ENCODE measurements around the gene UBASH3B.

UBASH3B gene

GRCh38 chr11:122707111-122707510 lies 51.6 kb downstream of the UBASH3B start:
- TF ChIP-seq, protein P1, sequence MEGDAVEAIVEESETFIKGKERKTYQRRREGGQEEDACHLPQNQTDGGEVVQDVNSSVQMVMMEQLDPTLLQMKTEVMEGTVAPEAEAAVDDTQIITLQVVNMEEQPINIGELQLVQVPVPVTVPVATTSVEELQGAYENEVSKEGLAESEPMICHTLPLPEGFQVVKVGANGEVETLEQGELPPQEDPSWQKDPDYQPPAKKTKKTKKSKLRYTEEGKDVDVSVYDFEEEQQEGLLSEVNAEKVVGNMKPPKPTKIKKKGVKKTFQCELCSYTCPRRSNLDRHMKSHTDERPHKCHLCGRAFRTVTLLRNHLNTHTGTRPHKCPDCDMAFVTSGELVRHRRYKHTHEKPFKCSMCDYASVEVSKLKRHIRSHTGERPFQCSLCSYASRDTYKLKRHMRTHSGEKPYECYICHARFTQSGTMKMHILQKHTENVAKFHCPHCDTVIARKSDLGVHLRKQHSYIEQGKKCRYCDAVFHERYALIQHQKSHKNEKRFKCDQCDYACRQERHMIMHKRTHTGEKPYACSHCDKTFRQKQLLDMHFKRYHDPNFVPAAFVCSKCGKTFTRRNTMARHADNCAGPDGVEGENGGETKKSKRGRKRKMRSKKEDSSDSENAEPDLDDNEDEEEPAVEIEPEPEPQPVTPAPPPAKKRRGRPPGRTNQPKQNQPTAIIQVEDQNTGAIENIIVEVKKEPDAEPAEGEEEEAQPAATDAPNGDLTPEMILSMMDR (conservative IDR thresholded peaks at IDR 0.05; ENCODE audit: low read depth), result no peak

GRCh38 chr11:122707901-122708300 lies 52.4 kb downstream of the UBASH3B start:
- POLR2A ChIA-PET (ENCODE audit: low non-redundant PET), result no interaction called here
- no peak overlapping the region for H3K27ac ChIP-seq
- TF ChIP-seq, protein P1 (conservative IDR thresholded peaks at IDR 0.05; ENCODE audit: low read depth), result no peak
- no peak for DNase-seq (ENCODE audit: low spot score)
- CTCF ChIA-PET, result interaction anchor here (0.6 kb wide), 1 partner anchor 9 kb away, joined by 4 read pairs; no protein-coding TSS in a partner anchor

More at GRCh38 chr11:122707111-122707510, 51.6 kb downstream of the UBASH3B start:
- ChIA-PET POLR2A (ENCODE audit: low non-redundant PET) (no interaction called here), CTCF (no interaction called here)
- DNase-seq (ENCODE audit: low spot score), result no peak
- H3K27ac ChIP-seq, result no peak overlapping the region

- POLR2A ChIA-PET (ENCODE audit: low non-redundant PET), result no interaction called here
- TF ChIP-seq, protein P1 (conservative IDR thresholded peaks at IDR 0.05; ENCODE audit: low read depth), result no peak
- CTCF ChIA-PET, result no interaction called here
- DNase-seq (ENCODE audit: low spot score), result no peak
- H3K27ac ChIP-seq, result no peak overlapping the region
These were observed 53.7 kb downstream of the UBASH3B start for GRCh38 chr11:122709039-122709760.

DNA sequence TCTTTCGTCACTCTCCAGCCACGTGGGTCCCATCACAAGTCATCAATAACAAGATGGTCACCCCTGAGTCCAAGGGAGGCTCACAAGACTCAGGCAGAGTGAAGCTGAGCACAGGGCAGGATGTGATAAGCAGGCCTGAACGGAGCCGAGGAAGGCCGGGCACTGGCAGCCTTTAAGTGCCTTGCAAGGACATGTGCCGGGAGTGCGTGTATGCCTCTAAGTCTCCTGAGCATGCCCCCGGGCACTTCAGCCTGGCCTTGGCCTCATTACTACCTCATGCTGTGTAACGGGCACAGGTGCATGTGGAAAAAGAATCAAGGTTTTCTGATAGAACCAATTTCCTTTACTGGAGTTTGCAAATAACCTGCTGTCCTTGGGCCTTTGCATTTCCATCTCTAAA lies 55.8 kb downstream of the UBASH3B start:
- H3K27ac ChIP-seq, result no peak overlapping the region
- TF ChIP-seq, protein P1 (conservative IDR thresholded peaks at IDR 0.05; ENCODE audit: low read depth), result no peak
- POLR2A ChIA-PET (ENCODE audit: low non-redundant PET), result no interaction called here
- DNase-seq (ENCODE audit: low spot score), result no peak
- CTCF ChIA-PET, result interaction anchor here (0.6 kb wide), 1 partner anchor 83 kb away, joined by 3 read pairs; no protein-coding TSS in a partner anchor

GRCh38 chr11:122711831-122712381 lies 56.4 kb downstream of the UBASH3B start:
- POLR2A ChIA-PET (ENCODE audit: low non-redundant PET), result no interaction called here
- DNase-seq (ENCODE audit: low spot score), result no peak
- CTCF ChIA-PET, result interaction anchor here (0.6 kb wide), 1 partner anchor 84 kb away, joined by 3 read pairs; no protein-coding TSS in a partner anchor
- TF ChIP-seq, protein P1 (conservative IDR thresholded peaks at IDR 0.05; ENCODE audit: low read depth), result no peak
- H3K27ac ChIP-seq, result no peak overlapping the region

DNA sequence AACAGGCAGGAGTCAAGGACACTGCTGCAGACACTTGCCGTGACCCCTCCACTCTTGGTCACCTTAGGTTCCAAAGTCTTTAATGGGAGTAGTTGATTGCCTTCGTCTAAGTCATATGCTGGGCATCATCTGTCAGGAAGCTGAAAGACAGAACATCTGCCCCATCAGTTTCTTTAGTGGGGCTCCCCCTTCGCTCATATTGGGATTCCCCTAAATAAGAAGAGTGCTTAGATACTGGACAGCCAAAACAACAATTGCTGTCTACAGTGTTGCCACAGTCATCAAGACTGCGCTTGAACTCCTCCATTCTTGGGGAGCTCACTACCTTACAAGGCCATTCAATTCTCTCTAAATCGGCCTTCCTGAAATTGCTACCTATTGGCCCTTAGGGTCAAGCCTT lies 58.5 kb downstream of the UBASH3B start:
- no peak overlapping the region for H3K27ac ChIP-seq
- ChIA-PET POLR2A (ENCODE audit: low non-redundant PET) (no interaction called here), CTCF (no interaction called here)
- no peak for DNase-seq (ENCODE audit: low spot score)
- TF ChIP-seq, protein P1 (conservative IDR thresholded peaks at IDR 0.05; ENCODE audit: low read depth), result no peak
